Smooth muscle cell (in vitro differentiated cells): ENCODE data around the gene C19orf12. TPM values are rescaled to one million over a fixed set of nuclear protein-coding genes. Genes with fewer than 3 reads are reported as not detected.

Experiments used
- DNase-seq: peaks from one replicate; lab custom pipeline; 2025; ENCODE audit not compliant: unreplicated experiment; lab: John Stamatoyannopoulos, UW
- H2AFZ ChIP-seq: fragments of 200-600 bp; sonication (generic); 2 replicates; pipeline ENCODE4 v1.6.0; 2016; ENCODE audit warnings: antibody characterized with exemption, low read depth, mild to moderate bottlenecking
- H3F3A ChIP-seq: fragments of 200-600 bp; sonication (generic); 2 replicates; pipeline ENCODE4 v1.6.0; 2017; ENCODE audit warnings: antibody characterized with exemption, low read depth
- H3K27ac ChIP-seq: fragments of 200-600 bp; sonication (generic); 2 replicates; pipeline ENCODE4 v1.5.1; 2016; ENCODE audit warnings: low read depth, mild to moderate bottlenecking
- H3K27me3 ChIP-seq: fragments of 200-600 bp; sonication (generic); 2 replicates; pipeline ENCODE4 v1.6.1; 2016; ENCODE audit warnings: low read depth, mild to moderate bottlenecking
- H3K36me3 ChIP-seq: fragments of 200-600 bp; sonication (generic); 2 replicates; pipeline ENCODE4 v1.5.1; 2016; ENCODE audit warnings: low read depth
- H3K4me1 ChIP-seq: fragments of 200-600 bp; sonication (generic); 2 replicates; pipeline ENCODE4 v1.5.1; 2016; ENCODE audit warnings: low read depth
- H3K4me2 ChIP-seq: fragments of 200-600 bp; sonication (generic); 2 replicates; pipeline ENCODE4 v1.6.0; 2016; ENCODE audit warnings: mild to moderate bottlenecking
- H3K4me3 ChIP-seq: fragments of 200-600 bp; sonication (generic); 2 replicates; pipeline ENCODE4 v1.5.1; 2016; ENCODE audit warnings: mild to moderate bottlenecking
- H3K79me2 ChIP-seq: fragments of 200-600 bp; sonication (generic); 2 replicates; pipeline ENCODE4 v1.6.0; 2016; ENCODE audit warnings: low read depth, mild to moderate bottlenecking
- H3K9ac ChIP-seq: fragments of 200-600 bp; sonication (generic); 2 replicates; pipeline ENCODE4 v1.6.0; 2016; ENCODE audit warnings: low read depth
- H3K9me3 ChIP-seq: fragments of 200-600 bp; sonication (generic); replicated peaks from 2 replicates; pipeline ENCODE4 v1.5.1; 2016; ENCODE audit warnings: low read depth
- H4K20me1 ChIP-seq: fragments of 200-600 bp; sonication (generic); 2 replicates; pipeline ENCODE4 v1.6.0; 2016; ENCODE audit warnings: low read depth
- WGBS: methylation state at CpG from one replicate; pipeline ENCODE4 v1.1.7; 2016; ENCODE audit warnings: low lambda C conversion rate; 5-methylcytosine and 5-hydroxymethylcytosine counted together
- polyA plus RNA-seq: library from polyadenylated mRNA; unstranded; fragments of >200 nt; fragmentation: Nextera tagmentation; extraction: Ambion mirVana; gene quantifications from 2 replicates; pipeline ENCODE4 v1.2.1, GENCODE V29; 2016
- total RNA-seq: library from RNA; depleted of rRNA; stranded (reverse); fragments of >200 nt; gene quantifications from 2 replicates; pipeline ENCODE4 v1.2.3, GENCODE V29; 2014
- TF ChIP-seq, protein P1 (sequence below): fragments of 200-600 bp; sonication (generic); IDR thresholded peaks from 2 replicates; pipeline ENCODE4 v1.5.1; 2017; ENCODE audit warnings: borderline replicate concordance, mild to moderate bottlenecking, antibody characterized with exemption; ENCODE audit not compliant: insufficient read depth, poor library complexity, severe bottlenecking

C19orf12 gene
- total and polyA plus RNA-seq, 2 experiments from 2014 or later: 22.7 to 30.0 TPM

DNA sequence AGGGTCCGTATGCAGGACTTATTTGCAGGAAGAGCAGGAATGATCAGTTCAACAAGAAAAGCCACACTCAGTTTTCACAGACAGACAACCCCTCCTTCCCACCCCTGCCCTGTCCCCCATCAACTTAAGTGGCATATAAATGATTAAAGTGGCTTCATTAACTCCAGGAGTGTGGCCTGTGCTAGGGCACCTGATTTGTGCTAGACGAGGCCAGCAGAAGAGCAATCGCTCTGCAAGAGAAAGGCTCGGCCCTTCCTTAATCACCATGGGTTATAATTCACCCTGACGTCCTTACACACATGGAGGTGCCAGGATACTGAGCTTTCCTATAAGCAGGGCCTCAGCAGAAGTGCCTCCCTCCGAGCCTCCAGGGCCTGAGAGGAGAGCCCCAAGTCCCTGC, 14.6 kb downstream of the C19orf12 start:
- no peaks in the 10 kb centered on the region for H3K27me3 ChIP-seq
- H3K9ac ChIP-seq: no peak overlapping the region
- no peaks in the 10 kb centered on the region for H3K36me3 ChIP-seq
- no peaks in the 10 kb centered on the region for H3K9me3 ChIP-seq
- H2AFZ ChIP-seq: no peak overlapping the region
- no peaks in the 10 kb centered on the region for H3K4me1 ChIP-seq
- peaks cover 20% of the 10 kb centered on the region for H4K20me1 ChIP-seq
- no peak overlapping the region for H3K4me3 ChIP-seq
- H3F3A ChIP-seq: no peaks in the 10 kb centered on the region
- TF ChIP-seq, protein P1, sequence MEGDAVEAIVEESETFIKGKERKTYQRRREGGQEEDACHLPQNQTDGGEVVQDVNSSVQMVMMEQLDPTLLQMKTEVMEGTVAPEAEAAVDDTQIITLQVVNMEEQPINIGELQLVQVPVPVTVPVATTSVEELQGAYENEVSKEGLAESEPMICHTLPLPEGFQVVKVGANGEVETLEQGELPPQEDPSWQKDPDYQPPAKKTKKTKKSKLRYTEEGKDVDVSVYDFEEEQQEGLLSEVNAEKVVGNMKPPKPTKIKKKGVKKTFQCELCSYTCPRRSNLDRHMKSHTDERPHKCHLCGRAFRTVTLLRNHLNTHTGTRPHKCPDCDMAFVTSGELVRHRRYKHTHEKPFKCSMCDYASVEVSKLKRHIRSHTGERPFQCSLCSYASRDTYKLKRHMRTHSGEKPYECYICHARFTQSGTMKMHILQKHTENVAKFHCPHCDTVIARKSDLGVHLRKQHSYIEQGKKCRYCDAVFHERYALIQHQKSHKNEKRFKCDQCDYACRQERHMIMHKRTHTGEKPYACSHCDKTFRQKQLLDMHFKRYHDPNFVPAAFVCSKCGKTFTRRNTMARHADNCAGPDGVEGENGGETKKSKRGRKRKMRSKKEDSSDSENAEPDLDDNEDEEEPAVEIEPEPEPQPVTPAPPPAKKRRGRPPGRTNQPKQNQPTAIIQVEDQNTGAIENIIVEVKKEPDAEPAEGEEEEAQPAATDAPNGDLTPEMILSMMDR: no peak
- H3K27ac ChIP-seq: no peak overlapping the region
- WGBS: 82% methylated on average over 6 of the region's 6 CpGs
- H3K4me2 ChIP-seq: no peak overlapping the region
- no peaks in the 10 kb centered on the region for H3K79me2 ChIP-seq
- no peak for DNase-seq

DNA sequence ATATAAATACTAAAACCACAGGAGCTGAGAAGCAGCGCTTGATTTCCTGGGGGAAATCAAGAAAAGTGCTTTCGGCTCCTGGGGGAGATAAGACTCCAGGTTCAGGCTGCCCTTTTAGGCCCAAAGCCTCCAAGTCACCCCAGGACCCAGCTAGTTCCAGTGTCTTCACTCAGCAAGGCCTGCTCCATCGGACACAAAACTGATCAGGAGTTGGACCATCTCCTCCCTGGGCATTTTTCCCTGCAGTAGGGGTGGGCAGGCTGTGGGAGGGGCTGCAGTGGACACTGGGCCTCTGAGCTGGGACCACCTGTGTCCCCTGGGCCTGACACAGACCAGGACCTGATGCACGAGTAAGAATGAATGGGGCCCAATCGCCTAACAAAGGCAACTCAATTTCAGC, 15.2 kb downstream of the C19orf12 start:
- no peaks in the 10 kb centered on the region for H3K27me3 ChIP-seq
- H3K9me3 ChIP-seq: no peaks in the 10 kb centered on the region
- no peaks in the 10 kb centered on the region for H3F3A ChIP-seq
- no peaks in the 10 kb centered on the region for H3K4me1 ChIP-seq
- H3K36me3 ChIP-seq: no peaks in the 10 kb centered on the region
- H4K20me1 ChIP-seq: peaks cover 22% of the 10 kb centered on the region
- H3K4me3 ChIP-seq: no peak overlapping the region
- 88% methylated on average over 5 of the region's 5 CpGs for WGBS
- no peak overlapping the region for H3K27ac ChIP-seq
- DNase-seq: no peak
- no peaks in the 10 kb centered on the region for H3K79me2 ChIP-seq
- H2AFZ ChIP-seq: no peak overlapping the region
- TF ChIP-seq, protein P1: no peak
- H3K4me2 ChIP-seq: no peak overlapping the region
- H3K9ac ChIP-seq: no peak overlapping the region

DNA sequence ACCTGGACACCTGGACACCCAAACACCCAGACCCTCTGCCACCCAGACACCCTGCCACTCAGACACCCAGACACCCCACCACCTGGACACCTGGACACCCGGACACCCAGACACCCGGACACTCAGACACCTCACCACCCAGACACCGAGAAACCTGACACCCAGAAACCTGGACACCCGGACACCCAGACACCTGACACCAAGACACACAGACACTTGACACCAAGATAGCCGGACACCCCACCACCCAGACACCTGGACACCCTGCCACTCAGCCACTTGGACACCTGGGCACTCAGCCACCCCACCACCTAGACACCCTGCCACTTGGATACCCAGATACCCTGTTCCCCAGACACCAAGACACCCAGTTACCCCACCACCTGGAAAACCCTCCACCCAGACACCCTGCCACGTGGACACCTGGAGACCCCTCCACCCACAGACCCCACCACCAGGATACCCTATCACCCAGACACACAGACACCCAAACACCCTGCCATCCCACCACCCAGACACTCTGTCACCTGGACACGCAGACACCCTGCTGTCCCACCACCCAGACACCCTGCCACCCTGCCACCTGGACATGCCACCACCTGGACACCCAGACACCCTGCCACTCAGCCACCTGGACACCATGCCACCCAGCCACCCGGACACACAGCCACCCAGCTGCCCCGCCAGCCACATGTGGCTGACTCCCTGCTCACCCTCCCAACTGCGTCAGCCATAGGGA, 17.4 kb downstream of the C19orf12 start:
- no peak for DNase-seq
- TF ChIP-seq, protein P1: no peak
- WGBS: 95% methylated on average over 8 of the region's 10 CpGs
- Histone ChIP-seq H2AFZ (no peak overlapping the region), H3K4me2 (no peak overlapping the region), H3F3A (no peaks in the 10 kb centered on the region), H3K79me2 (no peaks in the 10 kb centered on the region), H3K9me3 (no peaks in the 10 kb centered on the region), H3K4me3 (no peak overlapping the region), H3K4me1 (no peaks in the 10 kb centered on the region), H3K27ac (no peak overlapping the region), H3K36me3 (no peaks in the 10 kb centered on the region), H4K20me1 (peaks cover 27% of the 10 kb centered on the region), H3K27me3 (no peaks in the 10 kb centered on the region), H3K9ac (no peak overlapping the region)

DNA sequence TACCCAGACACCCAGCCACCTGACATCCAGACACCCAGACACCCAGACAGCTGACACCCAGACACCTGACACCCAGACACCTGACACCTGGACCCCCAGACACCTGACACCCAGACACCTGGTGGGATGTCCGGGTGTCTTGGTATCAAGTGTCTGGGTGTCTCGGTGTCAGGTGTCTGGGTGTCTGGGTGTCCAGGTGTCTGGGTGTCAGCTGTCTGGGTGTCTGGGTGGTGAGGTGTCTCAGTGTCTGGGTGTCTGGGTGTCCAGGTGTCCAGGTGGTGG, 18.6 kb downstream of the C19orf12 start:
- no peak for DNase-seq
- H3K36me3 ChIP-seq: no peaks in the 10 kb centered on the region
- no peak overlapping the region for H3K27ac ChIP-seq
- H3K79me2 ChIP-seq: no peaks in the 10 kb centered on the region
- WGBS: 50% methylated on average over 2 of the region's 2 CpGs
- no peaks in the 10 kb centered on the region for H3K9me3 ChIP-seq
- no peak overlapping the region for H3K4me3 ChIP-seq
- H4K20me1 ChIP-seq: peaks cover 27% of the 10 kb centered on the region
- no peak overlapping the region for H2AFZ ChIP-seq
- no peak overlapping the region for H3K9ac ChIP-seq
- no peaks in the 10 kb centered on the region for H3F3A ChIP-seq
- TF ChIP-seq, protein P1: no peak
- no peak overlapping the region for H3K4me2 ChIP-seq
- H3K4me1 ChIP-seq: no peaks in the 10 kb centered on the region
- H3K27me3 ChIP-seq: no peaks in the 10 kb centered on the region
